Thyroid gland (tissue), 4 donors: ENCODE measurements around the gene TTC34. TPM values are rescaled to one million over a fixed set of nuclear protein-coding genes. Genes with fewer than 3 reads are reported as not detected.

Source experiments
- DNase-seq, 2 donors: peaks; one replicate each; pipeline ENCODE4 v3.0.0-alpha.2; 2019
- H3K27ac ChIP-seq, 3 donors: fragments of 200-600 bp; sonication (generic); 1 replicate in 2 of 3; 2 replicates in 1 of 3; pipeline ENCODE4 v1.5.1; 2016 to 2019; ENCODE audit warnings: mild to moderate bottlenecking in 1 of 3, moderate library complexity in 1 of 3
- H3K27me3 ChIP-seq: fragments of 200-600 bp; sonication (generic); one replicate; pipeline ENCODE4 v1.5.1; 2019
- H3K36me3 ChIP-seq, 2 donors: fragments of 200-600 bp; sonication (generic); one replicate each; pipeline ENCODE4 v1.5.1; 2016 to 2019
- H3K4me1 ChIP-seq, 2 donors: fragments of 200-600 bp; sonication (generic); one replicate each; pipeline ENCODE4 v1.5.1; 2017 to 2019
- H3K4me3 ChIP-seq, 3 donors: fragments of 200-600 bp; sonication (generic); replicated peaks in 1 of 3; 1 replicate in 2 of 3; 2 replicates in 1 of 3; pipeline ENCODE4 v1.5.1; 2016; ENCODE audit warnings: mild to moderate bottlenecking in 1 of 3
- H3K9me3 ChIP-seq: fragments of 200-600 bp; sonication (generic); one replicate; pipeline ENCODE4 v1.5.1; 2017
- POLR2A ChIP-seq, 2 donors: fragments of 450-650 bp; IDR thresholded peaks; one replicate each; pipeline ENCODE4 v1.6.1; 2017; ENCODE audit warnings: antibody characterized with exemption in 2 of 2, mild to moderate bottlenecking in 2 of 2, moderate library complexity in 1 of 2
- WGBS, 2 donors: methylation state at CpG; one replicate each; pipeline ENCODE4 v1.1.5; 2017; 5-methylcytosine and 5-hydroxymethylcytosine counted together
- intact Hi-C: fragments of 100-400 bp; cut with DNase I; formaldehyde crosslinking; loops from one replicate; pipeline ENCODE4 v1.15.1; 2023
- total RNA-seq, 4 donors: library from RNA; depleted of rRNA; stranded (reverse); fragments of >200 nt; gene quantifications; one replicate each; pipeline ENCODE4 v1.2.3, GENCODE V29; 2016
- TF ChIP-seq, protein P1 (sequence below), 6 experiments: fragments of 200-600 bp in 3 of 6; fragments of 450-650 bp in 3 of 6; sonication (generic) in 3 of 6; IDR thresholded peaks; one replicate each; pipeline ENCODE4 v1.5.1; 2016 to 2019; ENCODE audit warnings: antibody characterized with exemption in 6 of 6, mild to moderate bottlenecking in 2 of 6, inconsistent platforms in 1 of 6, moderate library complexity in 1 of 6

Gene TTC34
- total RNA-seq, 4 donors from 2014 or later, result 0.81 to 2.2 (median 1.9) TPM

GRCh38 chr1:2638466-2639115 lies 162.9 kb downstream of the TTC34 start:
- H3K4me3 ChIP-seq, result no peak overlapping the region
- H3K4me1 ChIP-seq, result peaks cover 13 to 17% of the 10 kb centered on the region in 2 donors
- intact Hi-C loops, result loop anchor here (5.0 kb wide), 1 partner anchor 46 kb away; no protein-coding TSS in a partner anchor
- H3K36me3 ChIP-seq, result no peaks in the 10 kb centered on the region
- DNase-seq, result no peak
- H3K9me3 ChIP-seq, result no peaks in the 10 kb centered on the region
- H3K27ac ChIP-seq, result no peak overlapping the region
- TF ChIP-seq, protein P1, sequence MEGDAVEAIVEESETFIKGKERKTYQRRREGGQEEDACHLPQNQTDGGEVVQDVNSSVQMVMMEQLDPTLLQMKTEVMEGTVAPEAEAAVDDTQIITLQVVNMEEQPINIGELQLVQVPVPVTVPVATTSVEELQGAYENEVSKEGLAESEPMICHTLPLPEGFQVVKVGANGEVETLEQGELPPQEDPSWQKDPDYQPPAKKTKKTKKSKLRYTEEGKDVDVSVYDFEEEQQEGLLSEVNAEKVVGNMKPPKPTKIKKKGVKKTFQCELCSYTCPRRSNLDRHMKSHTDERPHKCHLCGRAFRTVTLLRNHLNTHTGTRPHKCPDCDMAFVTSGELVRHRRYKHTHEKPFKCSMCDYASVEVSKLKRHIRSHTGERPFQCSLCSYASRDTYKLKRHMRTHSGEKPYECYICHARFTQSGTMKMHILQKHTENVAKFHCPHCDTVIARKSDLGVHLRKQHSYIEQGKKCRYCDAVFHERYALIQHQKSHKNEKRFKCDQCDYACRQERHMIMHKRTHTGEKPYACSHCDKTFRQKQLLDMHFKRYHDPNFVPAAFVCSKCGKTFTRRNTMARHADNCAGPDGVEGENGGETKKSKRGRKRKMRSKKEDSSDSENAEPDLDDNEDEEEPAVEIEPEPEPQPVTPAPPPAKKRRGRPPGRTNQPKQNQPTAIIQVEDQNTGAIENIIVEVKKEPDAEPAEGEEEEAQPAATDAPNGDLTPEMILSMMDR (IDR thresholded peaks at IDR 0.05), result no peak
- TF ChIP-seq POLR2A (IDR thresholded peaks at IDR 0.05), result no peak
- WGBS, 2 donors, result 71 to 76% methylated on average over 15 to 16 of the region's 16 CpGs
- no peaks in the 10 kb centered on the region for H3K27me3 ChIP-seq

DNA sequence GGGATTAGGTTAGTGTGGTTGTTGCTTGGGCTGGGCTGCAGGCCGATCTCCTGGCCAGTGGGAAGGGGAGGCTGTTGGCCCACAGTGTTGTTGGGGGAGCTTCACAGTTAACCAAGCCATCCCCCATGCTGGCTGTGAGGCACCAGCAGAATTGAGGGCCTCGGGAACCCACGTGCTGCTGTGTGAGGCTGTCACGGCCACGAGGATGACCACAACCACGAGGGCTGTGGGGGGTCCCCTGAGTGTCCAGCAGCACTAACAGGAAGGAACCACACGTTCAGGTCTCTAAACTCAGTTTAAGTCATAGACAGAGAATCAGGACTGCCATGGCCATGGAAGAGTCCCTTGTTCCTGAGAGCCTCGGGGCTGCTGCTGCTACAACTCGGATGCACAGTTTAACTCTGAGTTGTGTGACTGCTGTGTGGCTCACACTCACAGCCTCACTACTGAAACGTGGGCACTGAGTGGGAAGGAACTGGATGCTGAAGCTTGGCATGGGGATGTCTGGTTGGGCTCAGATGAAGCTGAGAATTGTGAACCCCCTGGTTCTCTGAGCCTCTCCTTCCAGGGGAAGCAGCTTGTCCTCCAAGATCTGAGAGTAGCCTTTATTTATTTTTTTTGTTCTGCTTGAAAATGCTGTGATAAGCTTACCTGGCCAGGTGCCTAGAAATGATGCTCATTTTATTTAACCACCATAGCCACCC lies 163.9 kb downstream of the TTC34 start:
- TF ChIP-seq, protein P1 (IDR thresholded peaks at IDR 0.05), result no peak
- no peak for TF ChIP-seq POLR2A (IDR thresholded peaks at IDR 0.05)
- H3K4me1 ChIP-seq, result peaks cover 10 to 12% of the 10 kb centered on the region in 2 donors
- intact Hi-C loops, result loop anchor here (5.0 kb wide), 1 partner anchor 45 kb away; no protein-coding TSS in a partner anchor
- H3K4me3 ChIP-seq, result no peak overlapping the region
- H3K27ac ChIP-seq, result no peak overlapping the region
- 62 to 73% methylated on average over 6 to 9 of the region's 10 CpGs for WGBS, 2 donors
- no peak for DNase-seq
- no peaks in the 10 kb centered on the region for H3K9me3 ChIP-seq
- H3K27me3 ChIP-seq, result no peaks in the 10 kb centered on the region
- H3K36me3 ChIP-seq, result no peaks in the 10 kb centered on the region

DNA sequence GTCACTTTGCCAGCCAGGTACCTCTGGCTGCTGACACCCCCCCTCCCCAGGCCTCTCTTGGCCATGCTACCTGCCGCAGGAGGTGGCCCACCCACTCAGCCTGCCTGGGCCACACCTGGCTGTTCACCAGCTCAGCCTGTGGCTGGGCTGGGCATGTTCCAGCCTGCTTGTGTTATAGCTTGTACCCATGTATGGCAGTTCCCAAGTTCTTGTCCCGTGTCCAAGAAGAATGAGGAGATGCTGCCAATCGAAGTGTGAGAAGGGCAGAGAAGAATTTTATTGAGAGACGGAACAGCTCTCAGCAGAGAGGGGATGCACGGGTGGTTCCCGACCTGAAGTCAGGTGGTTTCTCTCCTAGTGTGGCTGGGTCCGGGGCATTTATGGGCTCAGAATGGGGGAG lies 164.8 kb downstream of the TTC34 start:
- Histone ChIP-seq H3K4me3 (no peak overlapping the region), H3K27me3 (no peaks in the 10 kb centered on the region), H3K36me3 (no peaks in the 10 kb centered on the region), H3K27ac (no peak overlapping the region), H3K9me3 (no peaks in the 10 kb centered on the region), H3K4me1 (peaks cover 3 to 6% of the 10 kb centered on the region in 2 donors)
- 89 to 95% methylated on average over 6 to 7 of the region's 7 CpGs for WGBS, 2 donors
- intact Hi-C loops, result loop anchor here (5.0 kb wide), 1 partner anchor 44 kb away; no protein-coding TSS in a partner anchor
- TF ChIP-seq, protein P1 (IDR thresholded peaks at IDR 0.05), result no peak
- no peak for TF ChIP-seq POLR2A (IDR thresholded peaks at IDR 0.05)
- DNase-seq, result no peak

- Histone ChIP-seq H3K9me3 (no peaks in the 10 kb centered on the region), H3K36me3 (no peaks in the 10 kb centered on the region), H3K4me1 (no peaks in the 10 kb centered on the region), H3K27ac (no peak overlapping the region), H3K27me3 (no peaks in the 10 kb centered on the region), H3K4me3 (no peak overlapping the region)
- TF ChIP-seq, protein P1 (IDR thresholded peaks at IDR 0.05), result no peak
- TF ChIP-seq POLR2A (IDR thresholded peaks at IDR 0.05), result no peak
- no peak for DNase-seq
- intact Hi-C loops, result loop anchor here (5.0 kb wide), 1 partner anchor 43 kb away; no protein-coding TSS in a partner anchor
- 55 to 94% methylated on average over 2 to 5 of the region's 10 CpGs for WGBS, 2 donors
Observed at GRCh38 chr1:2635361-2636010, 166.0 kb downstream of the TTC34 start.
